ENCODE data around the gene MLXIPL. TPM values are rescaled to one million over a fixed set of nuclear protein-coding genes. Genes with fewer than 3 reads are reported as not detected.
"Not testable (repeated sequence)": the region's sequence is repeated elsewhere in the genome, so short reads cannot be mapped to it uniquely, and the experiment has no call there.

Gene MLXIPL
- total RNA-seq, 4 donors from 2014 or later: 17.3 to 106 (median 28.4) TPM

- Histone ChIP-seq H3K4me3 (no peak overlapping the region), H3K27me3 (peaks cover 61% of the 10 kb centered on the region), H3K27ac (no peak overlapping the region), H3K4me1 (peaks cover 15 to 24% (median 19%) of the 10 kb centered on the region in 4 donors), H3K9me3 (no peaks in the 10 kb centered on the region), H3K36me3 (no peaks in the 10 kb centered on the region)
- no peak for DNase-seq
- WGBS, 2 donors (ENCODE audit: low coverage in 1 of 2): 21 to 25% methylated on average over 2 of the region's 2 CpGs
- in situ Hi-C loops (cut with MboI; ENCODE audit: low pct_ligation_motif_present in 1 of 4, low pct_unique_long_range_greater_than_20kb in 1 of 4, low sequenced_read_pairs in 3 of 4) (no loop called here), intact Hi-C loops (cut with DNase I; ENCODE audit: low total_unique reads) (no loop called here)
- TF ChIP-seq POLR2A (IDR thresholded peaks at IDR 0.05) (no peak), POLR2AphosphoS5 (IDR thresholded peaks at IDR 0.05) (no peak), EP300 (IDR thresholded peaks at IDR 0.05; ENCODE audit: low read depth) (no peak), CTCF (IDR thresholded peaks at IDR 0.05) (no peak)
Observed at GRCh38 chr7:73622527-73622908, 1.8 kb downstream of the MLXIPL start.

GRCh38 chr7:73621168-73622063 is 2.9 kb downstream of the MLXIPL start:
- H3K4me3 ChIP-seq: no peak overlapping the region
- 44 to 64% methylated on average over 1 to 7 of the region's 7 CpGs for whole genome bisulfite sequencing, 2 donors (ENCODE audit: low coverage in 1 of 2)
- H3K36me3 ChIP-seq: no peaks in the 10 kb centered on the region
- intact Hi-C loops (cut with DNase I; ENCODE audit: low total_unique reads) (no loop called here), in situ Hi-C loops (cut with MboI; ENCODE audit: low pct_ligation_motif_present in 1 of 4, low pct_unique_long_range_greater_than_20kb in 1 of 4, low sequenced_read_pairs in 3 of 4) (no loop called here)
- H3K27me3 ChIP-seq: peaks cover 51% of the 10 kb centered on the region
- H3K9me3 ChIP-seq: no peaks in the 10 kb centered on the region
- peaks cover 15 to 24% (median 19%) of the 10 kb centered on the region in 4 donors for H3K4me1 ChIP-seq
- DNase-seq: no peak
- no peak overlapping the region for H3K27ac ChIP-seq
- TF ChIP-seq POLR2A (IDR thresholded peaks at IDR 0.05): no peak
- TF ChIP-seq POLR2AphosphoS5 (IDR thresholded peaks at IDR 0.05): no peak
- TF ChIP-seq CTCF (IDR thresholded peaks at IDR 0.05): no peak
- no peak for TF ChIP-seq EP300 (IDR thresholded peaks at IDR 0.05; ENCODE audit: low read depth)

DNA sequence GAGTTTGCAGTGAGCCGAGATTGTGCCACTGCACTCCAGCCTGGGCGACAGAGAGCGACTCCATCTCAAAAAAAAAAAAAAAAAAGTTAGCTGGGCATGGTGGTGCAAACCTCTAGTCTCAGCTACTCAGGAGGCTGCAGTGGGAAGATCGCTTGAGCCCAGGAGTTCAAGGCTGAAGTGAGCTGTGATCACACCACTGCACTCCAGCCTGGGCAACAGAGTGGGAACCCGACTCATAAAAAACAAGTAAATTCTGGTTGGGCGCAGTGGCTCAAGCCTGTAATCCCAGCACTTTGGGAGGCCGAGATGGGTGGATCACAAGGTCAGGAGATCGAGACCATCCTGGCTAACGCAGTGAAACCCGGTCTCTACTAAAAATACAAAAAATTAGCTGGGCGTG is 4.9 kb downstream of the MLXIPL start:
- H3K9me3 ChIP-seq; intact Hi-C loops (cut with DNase I; ENCODE audit: low total_unique reads); H3K4me3 ChIP-seq; H3K27ac ChIP-seq; H3K36me3 ChIP-seq; DNase-seq: not testable (repeated sequence)
- H3K4me1 ChIP-seq: peaks cover 15 to 24% (median 17%) of the 10 kb centered on the region in 4 donors
- H3K27me3 ChIP-seq: peaks cover 39% of the 10 kb centered on the region
- in situ Hi-C loops (cut with MboI; ENCODE audit: low pct_ligation_motif_present in 1 of 4, low pct_unique_long_range_greater_than_20kb in 1 of 4, low sequenced_read_pairs in 3 of 4): loop anchor here in 1 of 4 donors (10.0 kb wide), 1 partner anchor 95 kb away; the partner anchor contains the start of gene STX1A
- 80 to 84% methylated on average over 4 to 11 of the region's 11 CpGs for WGBS, 2 donors (ENCODE audit: low coverage in 1 of 2)

GRCh38 chr7:73618538-73618937 is 5.8 kb downstream of the MLXIPL start:
- H3K36me3 ChIP-seq: no peaks in the 10 kb centered on the region
- WGBS, 2 donors (ENCODE audit: low coverage in 1 of 2): 76% methylated on average over 4 of the region's 4 CpGs; no CpG with 5 or more reads in 1 of the 2 donors
- peaks cover 9 to 24% (median 9%) of the 10 kb centered on the region in 4 donors for H3K4me1 ChIP-seq
- H3K27me3 ChIP-seq: peaks cover 31% of the 10 kb centered on the region
- no peak overlapping the region for H3K4me3 ChIP-seq
- TF ChIP-seq POLR2AphosphoS5 (IDR thresholded peaks at IDR 0.05) (no peak), POLR2A (IDR thresholded peaks at IDR 0.05) (no peak)
- in situ Hi-C loops (cut with MboI; ENCODE audit: low pct_ligation_motif_present in 1 of 4, low pct_unique_long_range_greater_than_20kb in 1 of 4, low sequenced_read_pairs in 3 of 4) (loop anchor here in 1 of 4 donors (10.0 kb wide), 1 partner anchor 96 kb away; the partner anchor contains the start of gene STX1A), intact Hi-C loops (cut with DNase I; ENCODE audit: low total_unique reads) (no loop called here)
- no peak overlapping the region for H3K27ac ChIP-seq
- no peaks in the 10 kb centered on the region for H3K9me3 ChIP-seq
- DNase-seq: no peak

DNA sequence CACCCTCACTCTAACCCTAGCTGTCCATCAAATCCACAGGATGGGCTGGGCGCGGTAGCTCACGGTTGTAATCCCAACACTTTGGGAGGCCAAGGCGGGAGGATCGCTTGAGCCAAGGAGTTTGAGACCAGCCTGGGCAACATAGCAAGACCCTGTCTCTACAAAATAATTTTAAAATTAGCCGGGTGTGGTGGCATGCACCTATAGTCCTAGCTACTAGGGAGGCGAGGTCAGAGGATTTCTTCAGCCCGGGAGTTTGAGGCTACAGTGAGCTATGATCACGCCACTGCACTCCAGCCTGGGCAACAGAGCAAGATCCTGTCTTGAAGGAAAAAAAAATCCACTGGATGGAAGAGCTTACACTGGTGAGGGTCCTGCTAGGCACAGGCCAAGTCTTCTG is 6.8 kb downstream of the MLXIPL start:
- DNase-seq; H3K27ac ChIP-seq; intact Hi-C loops (cut with DNase I; ENCODE audit: low total_unique reads); H3K36me3 ChIP-seq; H3K4me3 ChIP-seq; H3K9me3 ChIP-seq: not testable (repeated sequence)
- in situ Hi-C loops (cut with MboI; ENCODE audit: low pct_ligation_motif_present in 1 of 4, low pct_unique_long_range_greater_than_20kb in 1 of 4, low sequenced_read_pairs in 3 of 4): loop anchor here in 1 of 4 donors (10.0 kb wide), 1 partner anchor 97 kb away; the partner anchor contains the start of gene STX1A
- 97% methylated on average over 9 of the region's 9 CpGs; no CpG with 5 or more reads in 1 of the 2 donors for WGBS, 2 donors (ENCODE audit: low coverage in 1 of 2)
- peaks cover 0 to 24% (median 3%) of the 10 kb centered on the region in 4 donors for H3K4me1 ChIP-seq
- peaks cover 31% of the 10 kb centered on the region for H3K27me3 ChIP-seq
